IPS-15b (cell line): Measurements from ENCODE around the gene SPARC.

ENCODE experiments used
- H3K27me3 ChIP-seq: one replicate; pipeline ENCODE4 v1.6.1; 2013; ENCODE audit warnings: low read length; ENCODE audit not compliant: control insufficient read depth, insufficient read depth
- H3K36me3 ChIP-seq: one replicate; pipeline ENCODE4 v1.6.1; 2013; ENCODE audit warnings: low read length; ENCODE audit not compliant: control insufficient read depth, insufficient read depth
- H3K4me1 ChIP-seq: one replicate; pipeline ENCODE4 v1.6.1; 2013; ENCODE audit warnings: mild to moderate bottlenecking, low read length; ENCODE audit not compliant: control insufficient read depth, insufficient read depth
- H3K4me3 ChIP-seq: one replicate; pipeline ENCODE4 v1.5.1; 2013; ENCODE audit warnings: low read depth, low read length
- H3K9ac ChIP-seq: one replicate; pipeline ENCODE4 v1.6.1; 2013; ENCODE audit warnings: low read depth, mild to moderate bottlenecking, low read length
- H3K9me3 ChIP-seq: one replicate; pipeline ENCODE4 v1.6.1; 2013; ENCODE audit warnings: mild to moderate bottlenecking, low read length; ENCODE audit not compliant: control insufficient read depth, insufficient read depth

Gene SPARC

GRCh38 chr5:151676314-151676712, 10.4 kb downstream of the SPARC start:
- Histone ChIP-seq H3K4me3 (no peak overlapping the region), H3K36me3 (peaks cover 18% of the 10 kb centered on the region), H3K27me3 (no peaks in the 10 kb centered on the region), H3K4me1 (peaks cover 5% of the 10 kb centered on the region), H3K9ac (no peak overlapping the region), H3K9me3 (no peaks in the 10 kb centered on the region)

GRCh38 chr5:151675611-151676313, 11.0 kb downstream of the SPARC start:
- Histone ChIP-seq H3K4me3 (no peak overlapping the region), H3K27me3 (no peaks in the 10 kb centered on the region), H3K36me3 (peaks cover 21% of the 10 kb centered on the region), H3K4me1 (peaks cover 5% of the 10 kb centered on the region), H3K9ac (no peak overlapping the region), H3K9me3 (no peaks in the 10 kb centered on the region)

GRCh38 chr5:151674626-151675610, 11.8 kb downstream of the SPARC start:
- no peak overlapping the region for H3K9ac ChIP-seq
- H3K4me1 ChIP-seq: peaks cover 5% of the 10 kb centered on the region
- H3K4me3 ChIP-seq: no peak overlapping the region
- H3K9me3 ChIP-seq: no peaks in the 10 kb centered on the region
- peaks cover 28% of the 10 kb centered on the region for H3K36me3 ChIP-seq
- H3K27me3 ChIP-seq: no peaks in the 10 kb centered on the region

- Histone ChIP-seq H3K9me3 (no peaks in the 10 kb centered on the region), H3K9ac (no peak overlapping the region), H3K4me3 (no peak overlapping the region), H3K27me3 (no peaks in the 10 kb centered on the region), H3K36me3 (peaks cover 42% of the 10 kb centered on the region), H3K4me1 (peaks cover 5% of the 10 kb centered on the region)
Measured at GRCh38 chr5:151673421-151673820, 13.3 kb downstream of the SPARC start.

- Histone ChIP-seq H3K36me3 (peaks cover 50% of the 10 kb centered on the region), H3K4me1 (peaks cover 5% of the 10 kb centered on the region), H3K4me3 (no peak overlapping the region), H3K9me3 (no peaks in the 10 kb centered on the region), H3K9ac (no peak overlapping the region), H3K27me3 (no peaks in the 10 kb centered on the region)
Measured at GRCh38 chr5:151672516-151672915, 14.2 kb downstream of the SPARC start.

- H3K9me3 ChIP-seq: no peaks in the 10 kb centered on the region
- H3K27me3 ChIP-seq: no peaks in the 10 kb centered on the region
- H3K4me1 ChIP-seq: peaks cover under 1% of the 10 kb centered on the region
- no peak overlapping the region for H3K9ac ChIP-seq
- H3K36me3 ChIP-seq: peaks cover 55% of the 10 kb centered on the region
- H3K4me3 ChIP-seq: no peak overlapping the region
Measured at GRCh38 chr5:151671950-151672349, 14.8 kb downstream of the SPARC start.

- H3K27me3 ChIP-seq: no peaks in the 10 kb centered on the region
- H3K9me3 ChIP-seq: no peaks in the 10 kb centered on the region
- H3K4me1 ChIP-seq: no peaks in the 10 kb centered on the region
- no peak overlapping the region for H3K9ac ChIP-seq
- peaks cover 62% of the 10 kb centered on the region for H3K36me3 ChIP-seq
- no peak overlapping the region for H3K4me3 ChIP-seq
Measured at GRCh38 chr5:151670953-151671636, 15.6 kb downstream of the SPARC start.

- H3K4me1 ChIP-seq: no peaks in the 10 kb centered on the region
- no peaks in the 10 kb centered on the region for H3K9me3 ChIP-seq
- H3K4me3 ChIP-seq: no peak overlapping the region
- H3K36me3 ChIP-seq: peaks cover 71% of the 10 kb centered on the region
- H3K27me3 ChIP-seq: no peaks in the 10 kb centered on the region
- no peak overlapping the region for H3K9ac ChIP-seq
Measured at GRCh38 chr5:151670083-151670686, 16.5 kb downstream of the SPARC start.

GRCh38 chr5:151667083-151667482, 19.6 kb downstream of the SPARC start:
- Histone ChIP-seq H3K9me3 (no peaks in the 10 kb centered on the region), H3K4me3 (no peak overlapping the region), H3K9ac (no peak overlapping the region), H3K36me3 (peaks cover 81% of the 10 kb centered on the region), H3K4me1 (no peaks in the 10 kb centered on the region), H3K27me3 (no peaks in the 10 kb centered on the region)

- Histone ChIP-seq H3K9ac (no peak overlapping the region), H3K27me3 (no peaks in the 10 kb centered on the region), H3K4me3 (no peak overlapping the region), H3K36me3 (peaks cover 72% of the 10 kb centered on the region), H3K9me3 (no peaks in the 10 kb centered on the region), H3K4me1 (no peaks in the 10 kb centered on the region)
Measured at GRCh38 chr5:151665613-151666012, 21.1 kb downstream of the SPARC start.
